Measurements from ENCODE around the gene MAPRE3. TPM values are rescaled to one million over a fixed set of nuclear protein-coding genes. Genes with fewer than 3 reads are reported as not detected.

Gene MAPRE3
- total and polyA plus RNA-seq, 9 of the 15 experiments (the other 6 are each of a cell fraction or from before 2014, with no cell fraction given) = 0.70 to 43.2 (median 12.6) TPM

DNA sequence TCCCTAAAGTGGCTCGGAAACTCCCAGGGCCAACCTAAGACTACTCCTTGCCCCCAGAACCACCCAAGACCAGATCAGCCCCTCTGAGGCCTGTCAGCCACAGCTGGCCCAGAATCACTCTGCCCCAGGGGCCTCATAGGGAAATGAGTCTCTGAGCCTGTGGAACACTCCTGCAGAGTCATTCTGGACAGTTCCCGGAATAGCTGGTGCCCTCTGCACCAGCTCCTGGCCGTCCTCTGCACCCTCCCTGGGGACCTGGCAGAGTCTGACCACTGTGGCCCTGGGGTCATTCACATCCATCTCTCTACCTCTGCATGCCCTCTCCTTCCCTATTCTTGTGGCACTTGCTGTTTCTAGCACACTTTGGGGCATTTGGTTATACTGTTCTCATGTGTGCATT lies 47.7 kb downstream of the MAPRE3 start (continued):
- TF ChIP-seq, protein P1, sequence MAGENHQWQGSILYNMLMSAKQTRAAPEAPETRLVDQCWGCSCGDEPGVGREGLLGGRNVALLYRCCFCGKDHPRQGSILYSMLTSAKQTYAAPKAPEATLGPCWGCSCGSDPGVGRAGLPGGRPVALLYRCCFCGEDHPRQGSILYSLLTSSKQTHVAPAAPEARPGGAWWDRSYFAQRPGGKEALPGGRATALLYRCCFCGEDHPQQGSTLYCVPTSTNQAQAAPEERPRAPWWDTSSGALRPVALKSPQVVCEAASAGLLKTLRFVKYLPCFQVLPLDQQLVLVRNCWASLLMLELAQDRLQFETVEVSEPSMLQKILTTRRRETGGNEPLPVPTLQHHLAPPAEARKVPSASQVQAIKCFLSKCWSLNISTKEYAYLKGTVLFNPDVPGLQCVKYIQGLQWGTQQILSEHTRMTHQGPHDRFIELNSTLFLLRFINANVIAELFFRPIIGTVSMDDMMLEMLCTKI (IDR thresholded peaks at IDR 0.05; ENCODE audit: partially characterized antibody) = no peak
- TF ChIP-seq EP300 (IDR thresholded peaks at IDR 0.05; ENCODE audit: low read length) (no peak), CBFA2T2 (conservative IDR thresholded peaks at IDR 0.05) (no peak), ZBTB17 (CRISPR knock-in tag; IDR thresholded peaks at IDR 0.05) (no peak)

DNA sequence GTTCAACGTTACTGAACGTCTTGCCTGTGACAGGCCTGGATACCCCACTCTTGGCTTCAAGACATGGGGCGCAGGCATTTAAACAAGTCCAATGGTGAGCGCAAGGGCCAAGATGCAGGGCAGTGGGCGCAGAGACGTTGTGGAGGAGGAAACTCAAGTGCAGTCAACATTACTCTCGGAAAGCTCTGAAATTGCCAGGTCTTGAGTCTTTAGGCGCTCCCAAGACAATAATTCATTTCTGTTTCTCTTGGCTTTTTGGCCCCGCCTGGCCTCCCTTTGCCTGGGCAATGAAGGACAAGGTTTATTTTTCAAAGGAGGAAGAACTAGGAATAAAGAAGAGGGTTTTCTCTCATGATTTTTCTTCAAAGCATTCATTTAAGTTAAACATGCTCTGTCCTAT lies 49.0 kb downstream of the MAPRE3 start:
- WGBS (ENCODE audit: insufficient coverage, low coverage, missing lambda C conversion rate) = 71% methylated on average over 7 of the region's 9 CpGs
- no peak overlapping the region for H2AFZ ChIP-seq (ENCODE audit: low read depth, low read length)
- no peaks in the 10 kb centered on the region for H3K27me3 ChIP-seq (ENCODE audit: control insufficient read depth in 2 of 2, insufficient read depth in 2 of 2, low read length in 2 of 2)
- ATAC-seq = no peak
- peaks cover 53 to 67% of the 10 kb centered on the region in 2 experiments for H3K4me1 ChIP-seq (replicated peaks in 1 of 2; ENCODE audit: control insufficient read depth in 2 of 2, insufficient read depth in 2 of 2, low read length in 2 of 2)
- 0 out of 2 replicates have a peak, but pooled peaks cover 7% of the 10 kb centered on the region for H4K20me1 ChIP-seq (replicated peaks; ENCODE audit: control insufficient read depth, insufficient read depth, low read length)
- H3K36me3 ChIP-seq (ENCODE audit: control insufficient read depth, insufficient read depth, low read length) = peaks cover 33% of the 10 kb centered on the region
- ChIA-PET POLR2A (interaction anchor here (0.7 to 3.1 kb wide), 7 partner anchors 9 to 299 kb away, joined by 3 to 18 read pairs (median 4); partner anchors contain the start of gene TMEM214), CTCF (ENCODE audit: low intra/inter-chr PET ratio) (interaction anchor here (6.8 kb wide), 1 partner anchor 58 kb away, joined by 65 read pairs; no protein-coding TSS in a partner anchor)
- peaks cover 45% of the 10 kb centered on the region for H3K79me2 ChIP-seq (ENCODE audit: control insufficient read depth, insufficient read depth, low read length)
- DNase-seq (ENCODE audit: extremely low read depth in 1 of 4, low spot score in 3 of 4) = no peak
- no TSS peak for BruUV-seq (replicated peaks)
- peak overlapping the region in 1 of 2 experiments; percentile 50; a peak in 1 of 4 replicates for H3K9ac ChIP-seq (ENCODE audit: insufficient read depth in 1 of 2, low read depth in 2 of 2, low read length in 2 of 2)
- TF ChIP-seq SMC3 (conservative IDR thresholded peaks at IDR 0.05; ENCODE audit: insufficient read depth, low read depth, low read length) (no peak), XRCC3 (IDR thresholded peaks at IDR 0.05) (no peak), L3MBTL2 (IDR thresholded peaks at IDR 0.05) (no peak), CBX2 (IDR thresholded peaks at IDR 0.05; ENCODE audit: insufficient read depth, low read length, poor library complexity, severe bottlenecking) (no peak), EP400 (IDR thresholded peaks at IDR 0.05) (no peak), NR4A1 (CRISPR knock-in tag; IDR thresholded peaks at IDR 0.05) (no peak), NR4A1 (tag; IDR thresholded peaks at IDR 0.05) (no peak), ATF7 (IDR thresholded peaks at IDR 0.05) (no peak), GTF2F1 (IDR thresholded peaks at IDR 0.05; ENCODE audit: low read depth, low read length) (no peak)
- TF ChIP-seq, protein P2, sequence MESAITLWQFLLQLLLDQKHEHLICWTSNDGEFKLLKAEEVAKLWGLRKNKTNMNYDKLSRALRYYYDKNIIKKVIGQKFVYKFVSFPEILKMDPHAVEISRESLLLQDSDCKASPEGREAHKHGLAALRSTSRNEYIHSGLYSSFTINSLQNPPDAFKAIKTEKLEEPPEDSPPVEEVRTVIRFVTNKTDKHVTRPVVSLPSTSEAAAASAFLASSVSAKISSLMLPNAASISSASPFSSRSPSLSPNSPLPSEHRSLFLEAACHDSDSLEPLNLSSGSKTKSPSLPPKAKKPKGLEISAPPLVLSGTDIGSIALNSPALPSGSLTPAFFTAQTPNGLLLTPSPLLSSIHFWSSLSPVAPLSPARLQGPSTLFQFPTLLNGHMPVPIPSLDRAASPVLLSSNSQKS (CRISPR knock-in tag; IDR thresholded peaks at IDR 0.05) = no peak
- TF ChIP-seq, protein P3, sequence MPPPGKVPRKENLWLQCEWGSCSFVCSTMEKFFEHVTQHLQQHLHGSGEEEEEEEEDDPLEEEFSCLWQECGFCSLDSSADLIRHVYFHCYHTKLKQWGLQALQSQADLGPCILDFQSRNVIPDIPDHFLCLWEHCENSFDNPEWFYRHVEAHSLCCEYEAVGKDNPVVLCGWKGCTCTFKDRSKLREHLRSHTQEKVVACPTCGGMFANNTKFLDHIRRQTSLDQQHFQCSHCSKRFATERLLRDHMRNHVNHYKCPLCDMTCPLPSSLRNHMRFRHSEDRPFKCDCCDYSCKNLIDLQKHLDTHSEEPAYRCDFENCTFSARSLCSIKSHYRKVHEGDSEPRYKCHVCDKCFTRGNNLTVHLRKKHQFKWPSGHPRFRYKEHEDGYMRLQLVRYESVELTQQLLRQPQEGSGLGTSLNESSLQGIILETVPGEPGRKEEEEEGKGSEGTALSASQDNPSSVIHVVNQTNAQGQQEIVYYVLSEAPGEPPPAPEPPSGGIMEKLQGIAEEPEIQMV (tag; conservative IDR thresholded peaks at IDR 0.05; ENCODE audit: low read depth) = no peak
- no peak overlapping the region for H3K4me3 ChIP-seq
- H3K27ac ChIP-seq (ENCODE audit: extremely low read depth, low read depth, low read length) = peak overlapping the region; percentile 64; the same call in 2 of the 3 replicates
- no peaks in the 10 kb centered on the region for H3K9me1 ChIP-seq (ENCODE audit: control insufficient read depth, insufficient read depth, low read length)
- intact Hi-C loops (cut with micrococcal nuclease) = loop anchor here (5.0 to 10.0 kb wide), 2 partner anchors 173 to 255 kb away; partner anchors contain the start of gene SLC35F6
- H3K4me2 ChIP-seq (ENCODE audit: insufficient read depth, low read length) = peak overlapping the region; percentile 70
- in situ Hi-C loops (cut with MboI) = no loop called here
- no peaks in the 10 kb centered on the region for H3K9me3 ChIP-seq (replicated peaks; ENCODE audit: control insufficient read depth, insufficient read depth, low read depth, low read length)
- no peak for FAIRE-seq

All from K562 (cell line).